ENCODE results near the gene SPNS2. TPM values are rescaled to one million over a fixed set of nuclear protein-coding genes. Genes with fewer than 3 reads are reported as not detected.
A peak's percentile ranks its signal among the peaks of the same experiment; 100 is the strongest.

Gene SPNS2
- total and polyA plus RNA-seq, 2 experiments from 2014 or later = 1.7 to 2.3 TPM

DNA sequence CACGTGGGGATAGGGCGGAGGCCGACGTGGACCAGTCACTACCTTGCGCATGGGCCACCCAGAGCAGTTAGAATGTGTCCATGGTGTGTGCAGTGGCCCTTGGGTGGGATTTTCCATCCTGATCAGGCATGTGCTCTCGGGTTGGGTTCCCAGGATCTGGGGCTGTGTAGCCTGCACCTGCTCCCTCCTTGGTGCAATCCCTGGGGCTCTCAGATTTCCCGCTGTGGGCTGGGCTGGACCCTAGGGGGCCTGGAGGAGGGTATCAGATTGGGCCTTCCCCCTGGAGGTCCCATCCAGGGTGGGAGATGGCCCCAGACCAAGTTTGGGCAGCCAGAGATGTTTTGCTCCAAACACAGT lies 86.9 kb downstream of the SPNS2 start:
- no peak overlapping the region for H3K27ac ChIP-seq (ENCODE audit: low read depth)
- ATAC-seq = no peak
- no peak for TF ChIP-seq ZNF462 (CRISPR knock-in tag; IDR thresholded peaks at IDR 0.05)
- TF ChIP-seq EZH2 (IDR thresholded peaks at IDR 0.05; ENCODE audit: low read depth, unreplicated experiment) = no peak
- no peak for TF ChIP-seq STAT1 (IDR thresholded peaks at IDR 0.05; ENCODE audit: unreplicated experiment)
- TF ChIP-seq EZH2phosphoT487 (IDR thresholded peaks at IDR 0.05; ENCODE audit: unreplicated experiment) = no peak
- TF ChIP-seq NANOG (IDR thresholded peaks at IDR 0.05; ENCODE audit: borderline replicate concordance) = no peak
- no peak for TF ChIP-seq ETS1 (IDR thresholded peaks at IDR 0.05)
- TF ChIP-seq CREB1 (CRISPR knock-in tag; IDR thresholded peaks at IDR 0.05; ENCODE audit: low read depth) = no peak
- no peak for TF ChIP-seq POLR2AphosphoS5 (IDR thresholded peaks at IDR 0.05; ENCODE audit: low read depth)
- TF ChIP-seq ZNF114 (CRISPR knock-in tag; IDR thresholded peaks at IDR 0.05) = no peak
- TF ChIP-seq JUNB (IDR thresholded peaks at IDR 0.05; ENCODE audit: unreplicated experiment) = no peak
- no peak for TF ChIP-seq REST (IDR thresholded peaks at IDR 0.05; ENCODE audit: unreplicated experiment)
- TF ChIP-seq, protein P1, sequence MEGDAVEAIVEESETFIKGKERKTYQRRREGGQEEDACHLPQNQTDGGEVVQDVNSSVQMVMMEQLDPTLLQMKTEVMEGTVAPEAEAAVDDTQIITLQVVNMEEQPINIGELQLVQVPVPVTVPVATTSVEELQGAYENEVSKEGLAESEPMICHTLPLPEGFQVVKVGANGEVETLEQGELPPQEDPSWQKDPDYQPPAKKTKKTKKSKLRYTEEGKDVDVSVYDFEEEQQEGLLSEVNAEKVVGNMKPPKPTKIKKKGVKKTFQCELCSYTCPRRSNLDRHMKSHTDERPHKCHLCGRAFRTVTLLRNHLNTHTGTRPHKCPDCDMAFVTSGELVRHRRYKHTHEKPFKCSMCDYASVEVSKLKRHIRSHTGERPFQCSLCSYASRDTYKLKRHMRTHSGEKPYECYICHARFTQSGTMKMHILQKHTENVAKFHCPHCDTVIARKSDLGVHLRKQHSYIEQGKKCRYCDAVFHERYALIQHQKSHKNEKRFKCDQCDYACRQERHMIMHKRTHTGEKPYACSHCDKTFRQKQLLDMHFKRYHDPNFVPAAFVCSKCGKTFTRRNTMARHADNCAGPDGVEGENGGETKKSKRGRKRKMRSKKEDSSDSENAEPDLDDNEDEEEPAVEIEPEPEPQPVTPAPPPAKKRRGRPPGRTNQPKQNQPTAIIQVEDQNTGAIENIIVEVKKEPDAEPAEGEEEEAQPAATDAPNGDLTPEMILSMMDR (conservative IDR thresholded peaks at IDR 0.05; ENCODE audit: low read depth in 2 of 2) = no peak
- no peak for TF ChIP-seq ZNF331 (CRISPR knock-in tag; IDR thresholded peaks at IDR 0.05; ENCODE audit: low read depth)
- Mint-ChIP-seq H3K4me1 (peaks cover 29% of the 10 kb centered on the region), H3K4me3 (peak overlapping the region; percentile 73), H3K27ac (no peak overlapping the region), H3K27me3 (ENCODE audit: insufficient read depth, low read depth, poor library complexity) (peaks cover 50% of the 10 kb centered on the region), H3K9me3 (no peaks in the 10 kb centered on the region), H3K36me3 (ENCODE audit: low read depth) (no peaks in the 10 kb centered on the region)
- no peaks in the 10 kb centered on the region for H3K9me2 ChIP-seq (ENCODE audit: insufficient read depth)
- H3K4me1 ChIP-seq (ENCODE audit: insufficient read depth) = peaks cover 9% of the 10 kb centered on the region
- no peak for DNase-seq (ENCODE audit: low spot score)
- no peaks in the 10 kb centered on the region for H3F3A ChIP-seq (replicated peaks; ENCODE audit: low read depth)
- H3K36me3 ChIP-seq (ENCODE audit: insufficient read depth) = no peaks in the 10 kb centered on the region
- no peak overlapping the region for H2AFZ ChIP-seq
- H4K20me1 ChIP-seq (replicated peaks; ENCODE audit: insufficient read depth) = no peaks in the 10 kb centered on the region
- peaks cover 39% of the 10 kb centered on the region for H3K27me3 ChIP-seq (ENCODE audit: insufficient read depth)
- H3K4me3 ChIP-seq = peak overlapping the region; percentile 74
- H3K79me2 ChIP-seq (replicated peaks; ENCODE audit: insufficient read depth) = no peaks in the 10 kb centered on the region
- H3K4me2 ChIP-seq = peak overlapping the region; percentile 94; the same call in 1 of the 2 replicates

Measured in GM23338 (cell line).